Measurements from ENCODE around the gene CCDC14. TPM values are rescaled to one million over a fixed set of nuclear protein-coding genes. Genes with fewer than 3 reads are reported as not detected.

The CCDC14 gene
- total and polyA plus RNA-seq, 2 experiments from 2014 or later, result 52.5 to 113 TPM

DNA sequence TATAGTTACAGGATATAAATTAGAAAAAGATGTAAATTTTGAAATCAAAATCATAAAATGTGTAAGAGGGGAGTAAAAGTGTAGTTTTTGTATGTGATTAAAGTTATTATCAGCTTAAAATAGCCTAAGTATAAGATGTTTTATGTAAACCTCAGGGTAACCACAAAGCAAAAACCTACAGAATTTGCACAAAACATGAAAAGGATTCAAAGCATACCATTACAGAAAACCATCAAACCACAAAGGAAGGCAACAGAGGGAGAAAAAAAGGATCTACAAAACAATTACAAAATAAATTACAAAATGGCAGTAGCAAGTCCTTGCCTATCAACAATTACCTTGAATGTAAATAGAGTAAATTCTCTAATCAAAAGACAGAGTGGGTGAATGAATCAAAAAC is 40.2 kb downstream of the CCDC14 start:
- Histone ChIP-seq H3K4me1 (ENCODE audit: insufficient read depth) (no peaks in the 10 kb centered on the region), H3K4me3 (no peak overlapping the region), H2AFZ (no peak overlapping the region), H3K79me2 (replicated peaks; ENCODE audit: insufficient read depth) (no peaks in the 10 kb centered on the region), H3K36me3 (ENCODE audit: insufficient read depth) (peaks cover 9% of the 10 kb centered on the region; the same call in 1 of the 2 replicates), H3K27me3 (ENCODE audit: insufficient read depth) (no peaks in the 10 kb centered on the region), H3K27ac (ENCODE audit: low read depth) (no peak overlapping the region), H3K9me2 (ENCODE audit: insufficient read depth) (no peaks in the 10 kb centered on the region), H4K20me1 (replicated peaks; ENCODE audit: insufficient read depth) (no peaks in the 10 kb centered on the region), H3K4me2 (no peak overlapping the region), H3F3A (replicated peaks; ENCODE audit: low read depth) (no peaks in the 10 kb centered on the region)
- no peak overlapping the region for H3K27ac Mint-ChIP-seq
- peaks cover 4% of the 10 kb centered on the region for H3K27me3 Mint-ChIP-seq (ENCODE audit: insufficient read depth, low read depth, poor library complexity)
- peaks cover 50% of the 10 kb centered on the region for H3K36me3 Mint-ChIP-seq (ENCODE audit: low read depth)
- TF ChIP-seq EZH2phosphoT487 (IDR thresholded peaks at IDR 0.05; ENCODE audit: unreplicated experiment) (no peak), CREB1 (CRISPR knock-in tag; IDR thresholded peaks at IDR 0.05; ENCODE audit: low read depth) (no peak), STAT1 (IDR thresholded peaks at IDR 0.05; ENCODE audit: unreplicated experiment) (no peak), NANOG (IDR thresholded peaks at IDR 0.05; ENCODE audit: borderline replicate concordance) (no peak), EZH2 (IDR thresholded peaks at IDR 0.05; ENCODE audit: low read depth, unreplicated experiment) (no peak), ZNF331 (CRISPR knock-in tag; IDR thresholded peaks at IDR 0.05; ENCODE audit: low read depth) (no peak), ZNF114 (CRISPR knock-in tag; IDR thresholded peaks at IDR 0.05) (no peak), JUNB (IDR thresholded peaks at IDR 0.05; ENCODE audit: unreplicated experiment) (no peak), POLR2AphosphoS5 (IDR thresholded peaks at IDR 0.05; ENCODE audit: low read depth) (no peak)
- TF ChIP-seq, protein P1, sequence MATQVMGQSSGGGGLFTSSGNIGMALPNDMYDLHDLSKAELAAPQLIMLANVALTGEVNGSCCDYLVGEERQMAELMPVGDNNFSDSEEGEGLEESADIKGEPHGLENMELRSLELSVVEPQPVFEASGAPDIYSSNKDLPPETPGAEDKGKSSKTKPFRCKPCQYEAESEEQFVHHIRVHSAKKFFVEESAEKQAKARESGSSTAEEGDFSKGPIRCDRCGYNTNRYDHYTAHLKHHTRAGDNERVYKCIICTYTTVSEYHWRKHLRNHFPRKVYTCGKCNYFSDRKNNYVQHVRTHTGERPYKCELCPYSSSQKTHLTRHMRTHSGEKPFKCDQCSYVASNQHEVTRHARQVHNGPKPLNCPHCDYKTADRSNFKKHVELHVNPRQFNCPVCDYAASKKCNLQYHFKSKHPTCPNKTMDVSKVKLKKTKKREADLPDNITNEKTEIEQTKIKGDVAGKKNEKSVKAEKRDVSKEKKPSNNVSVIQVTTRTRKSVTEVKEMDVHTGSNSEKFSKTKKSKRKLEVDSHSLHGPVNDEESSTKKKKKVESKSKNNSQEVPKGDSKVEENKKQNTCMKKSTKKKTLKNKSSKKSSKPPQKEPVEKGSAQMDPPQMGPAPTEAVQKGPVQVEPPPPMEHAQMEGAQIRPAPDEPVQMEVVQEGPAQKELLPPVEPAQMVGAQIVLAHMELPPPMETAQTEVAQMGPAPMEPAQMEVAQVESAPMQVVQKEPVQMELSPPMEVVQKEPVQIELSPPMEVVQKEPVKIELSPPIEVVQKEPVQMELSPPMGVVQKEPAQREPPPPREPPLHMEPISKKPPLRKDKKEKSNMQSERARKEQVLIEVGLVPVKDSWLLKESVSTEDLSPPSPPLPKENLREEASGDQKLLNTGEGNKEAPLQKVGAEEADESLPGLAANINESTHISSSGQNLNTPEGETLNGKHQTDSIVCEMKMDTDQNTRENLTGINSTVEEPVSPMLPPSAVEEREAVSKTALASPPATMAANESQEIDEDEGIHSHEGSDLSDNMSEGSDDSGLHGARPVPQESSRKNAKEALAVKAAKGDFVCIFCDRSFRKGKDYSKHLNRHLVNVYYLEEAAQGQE (IDR thresholded peaks at IDR 0.05; ENCODE audit: unreplicated experiment), result no peak
- TF ChIP-seq, protein P2, sequence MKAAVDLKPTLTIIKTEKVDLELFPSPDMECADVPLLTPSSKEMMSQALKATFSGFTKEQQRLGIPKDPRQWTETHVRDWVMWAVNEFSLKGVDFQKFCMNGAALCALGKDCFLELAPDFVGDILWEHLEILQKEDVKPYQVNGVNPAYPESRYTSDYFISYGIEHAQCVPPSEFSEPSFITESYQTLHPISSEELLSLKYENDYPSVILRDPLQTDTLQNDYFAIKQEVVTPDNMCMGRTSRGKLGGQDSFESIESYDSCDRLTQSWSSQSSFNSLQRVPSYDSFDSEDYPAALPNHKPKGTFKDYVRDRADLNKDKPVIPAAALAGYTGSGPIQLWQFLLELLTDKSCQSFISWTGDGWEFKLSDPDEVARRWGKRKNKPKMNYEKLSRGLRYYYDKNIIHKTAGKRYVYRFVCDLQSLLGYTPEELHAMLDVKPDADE (IDR thresholded peaks at IDR 0.05), result no peak
- TF ChIP-seq, protein P3, sequence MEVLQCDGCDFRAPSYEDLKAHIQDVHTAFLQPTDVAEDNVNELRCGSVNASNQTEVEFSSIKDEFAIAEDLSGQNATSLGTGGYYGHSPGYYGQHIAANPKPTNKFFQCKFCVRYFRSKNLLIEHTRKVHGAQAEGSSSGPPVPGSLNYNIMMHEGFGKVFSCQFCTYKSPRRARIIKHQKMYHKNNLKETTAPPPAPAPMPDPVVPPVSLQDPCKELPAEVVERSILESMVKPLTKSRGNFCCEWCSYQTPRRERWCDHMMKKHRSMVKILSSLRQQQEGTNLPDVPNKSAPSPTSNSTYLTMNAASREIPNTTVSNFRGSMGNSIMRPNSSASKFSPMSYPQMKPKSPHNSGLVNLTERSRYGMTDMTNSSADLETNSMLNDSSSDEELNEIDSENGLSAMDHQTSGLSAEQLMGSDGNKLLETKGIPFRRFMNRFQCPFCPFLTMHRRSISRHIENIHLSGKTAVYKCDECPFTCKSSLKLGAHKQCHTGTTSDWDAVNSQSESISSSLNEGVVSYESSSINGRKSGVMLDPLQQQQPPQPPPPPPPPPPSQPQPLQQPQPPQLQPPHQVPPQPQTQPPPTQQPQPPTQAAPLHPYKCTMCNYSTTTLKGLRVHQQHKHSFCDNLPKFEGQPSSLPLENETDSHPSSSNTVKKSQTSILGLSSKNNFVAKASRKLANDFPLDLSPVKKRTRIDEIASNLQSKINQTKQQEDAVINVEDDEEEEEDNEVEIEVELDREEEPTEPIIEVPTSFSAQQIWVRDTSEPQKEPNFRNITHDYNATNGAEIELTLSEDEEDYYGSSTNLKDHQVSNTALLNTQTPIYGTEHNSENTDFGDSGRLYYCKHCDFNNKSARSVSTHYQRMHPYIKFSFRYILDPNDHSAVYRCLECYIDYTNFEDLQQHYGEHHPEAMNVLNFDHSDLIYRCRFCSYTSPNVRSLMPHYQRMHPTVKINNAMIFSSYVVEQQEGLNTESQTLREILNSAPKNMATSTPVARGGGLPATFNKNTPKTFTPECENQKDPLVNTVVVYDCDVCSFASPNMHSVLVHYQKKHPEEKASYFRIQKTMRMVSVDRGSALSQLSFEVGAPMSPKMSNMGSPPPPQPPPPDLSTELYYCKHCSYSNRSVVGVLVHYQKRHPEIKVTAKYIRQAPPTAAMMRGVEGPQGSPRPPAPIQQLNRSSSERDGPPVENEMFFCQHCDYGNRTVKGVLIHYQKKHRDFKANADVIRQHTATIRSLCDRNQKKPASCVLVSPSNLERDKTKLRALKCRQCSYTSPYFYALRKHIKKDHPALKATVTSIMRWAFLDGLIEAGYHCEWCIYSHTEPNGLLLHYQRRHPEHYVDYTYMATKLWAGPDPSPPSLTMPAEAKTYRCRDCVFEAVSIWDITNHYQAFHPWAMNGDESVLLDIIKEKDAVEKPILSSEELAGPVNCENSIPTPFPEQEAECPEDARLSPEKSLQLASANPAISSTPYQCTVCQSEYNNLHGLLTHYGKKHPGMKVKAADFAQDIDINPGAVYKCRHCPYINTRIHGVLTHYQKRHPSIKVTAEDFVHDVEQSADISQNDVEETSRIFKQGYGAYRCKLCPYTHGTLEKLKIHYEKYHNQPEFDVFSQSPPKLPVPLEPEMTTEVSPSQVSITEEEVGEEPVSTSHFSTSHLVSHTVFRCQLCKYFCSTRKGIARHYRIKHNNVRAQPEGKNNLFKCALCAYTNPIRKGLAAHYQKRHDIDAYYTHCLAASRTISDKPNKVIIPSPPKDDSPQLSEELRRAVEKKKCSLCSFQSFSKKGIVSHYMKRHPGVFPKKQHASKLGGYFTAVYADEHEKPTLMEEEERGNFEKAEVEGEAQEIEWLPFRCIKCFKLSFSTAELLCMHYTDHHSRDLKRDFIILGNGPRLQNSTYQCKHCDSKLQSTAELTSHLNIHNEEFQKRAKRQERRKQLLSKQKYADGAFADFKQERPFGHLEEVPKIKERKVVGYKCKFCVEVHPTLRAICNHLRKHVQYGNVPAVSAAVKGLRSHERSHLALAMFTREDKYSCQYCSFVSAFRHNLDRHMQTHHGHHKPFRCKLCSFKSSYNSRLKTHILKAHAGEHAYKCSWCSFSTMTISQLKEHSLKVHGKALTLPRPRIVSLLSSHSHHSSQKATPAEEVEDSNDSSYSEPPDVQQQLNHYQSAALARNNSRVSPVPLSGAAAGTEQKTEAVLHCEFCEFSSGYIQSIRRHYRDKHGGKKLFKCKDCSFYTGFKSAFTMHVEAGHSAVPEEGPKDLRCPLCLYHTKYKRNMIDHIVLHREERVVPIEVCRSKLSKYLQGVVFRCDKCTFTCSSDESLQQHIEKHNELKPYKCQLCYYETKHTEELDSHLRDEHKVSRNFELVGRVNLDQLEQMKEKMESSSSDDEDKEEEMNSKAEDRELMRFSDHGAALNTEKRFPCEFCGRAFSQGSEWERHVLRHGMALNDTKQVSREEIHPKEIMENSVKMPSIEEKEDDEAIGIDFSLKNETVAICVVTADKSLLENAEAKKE (CRISPR knock-in tag; IDR thresholded peaks at IDR 0.05), result no peak
- TF ChIP-seq, protein P4, sequence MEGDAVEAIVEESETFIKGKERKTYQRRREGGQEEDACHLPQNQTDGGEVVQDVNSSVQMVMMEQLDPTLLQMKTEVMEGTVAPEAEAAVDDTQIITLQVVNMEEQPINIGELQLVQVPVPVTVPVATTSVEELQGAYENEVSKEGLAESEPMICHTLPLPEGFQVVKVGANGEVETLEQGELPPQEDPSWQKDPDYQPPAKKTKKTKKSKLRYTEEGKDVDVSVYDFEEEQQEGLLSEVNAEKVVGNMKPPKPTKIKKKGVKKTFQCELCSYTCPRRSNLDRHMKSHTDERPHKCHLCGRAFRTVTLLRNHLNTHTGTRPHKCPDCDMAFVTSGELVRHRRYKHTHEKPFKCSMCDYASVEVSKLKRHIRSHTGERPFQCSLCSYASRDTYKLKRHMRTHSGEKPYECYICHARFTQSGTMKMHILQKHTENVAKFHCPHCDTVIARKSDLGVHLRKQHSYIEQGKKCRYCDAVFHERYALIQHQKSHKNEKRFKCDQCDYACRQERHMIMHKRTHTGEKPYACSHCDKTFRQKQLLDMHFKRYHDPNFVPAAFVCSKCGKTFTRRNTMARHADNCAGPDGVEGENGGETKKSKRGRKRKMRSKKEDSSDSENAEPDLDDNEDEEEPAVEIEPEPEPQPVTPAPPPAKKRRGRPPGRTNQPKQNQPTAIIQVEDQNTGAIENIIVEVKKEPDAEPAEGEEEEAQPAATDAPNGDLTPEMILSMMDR (conservative IDR thresholded peaks at IDR 0.05; ENCODE audit: low read depth in 2 of 2), result no peak
- peaks cover 6% of the 10 kb centered on the region; the same call in 1 of the 3 replicates for H3K9me3 Mint-ChIP-seq
- H3K4me3 Mint-ChIP-seq, result no peak overlapping the region
- DNase-seq (ENCODE audit: low spot score), result no peak
- ATAC-seq, result no peak
- H3K4me1 Mint-ChIP-seq, result no peaks in the 10 kb centered on the region
